SK-N-DZ (cell line): ENCODE data around the gene STAT1. TPM values are rescaled to one million over a fixed set of nuclear protein-coding genes. Genes with fewer than 3 reads are reported as not detected.
A peak's percentile ranks its signal among the peaks of the same experiment; 100 is the strongest.

Experiments used
- DNase-seq: peaks from one replicate; pipeline ENCODE4 v3.0.0-alpha.2; 2015; ENCODE audit warnings: low spot score
- polyA plus RNA-seq, 2 experiments: library from polyadenylated mRNA; depleted of rRNA; stranded (reverse); fragments of >200 nt; gene quantifications; 2 replicates each; pipeline ENCODE4 v1.2.3, GENCODE V29; 2014

STAT1 gene
- polyA plus RNA-seq (2014; cell fraction: cytosol; rRNA removed) = 16.8 and 18.2 TPM in 2 replicates
- 7.2 and 9.4 TPM in 2 replicates for polyA plus RNA-seq (2014; cell fraction: nucleus; rRNA removed)

DNA sequence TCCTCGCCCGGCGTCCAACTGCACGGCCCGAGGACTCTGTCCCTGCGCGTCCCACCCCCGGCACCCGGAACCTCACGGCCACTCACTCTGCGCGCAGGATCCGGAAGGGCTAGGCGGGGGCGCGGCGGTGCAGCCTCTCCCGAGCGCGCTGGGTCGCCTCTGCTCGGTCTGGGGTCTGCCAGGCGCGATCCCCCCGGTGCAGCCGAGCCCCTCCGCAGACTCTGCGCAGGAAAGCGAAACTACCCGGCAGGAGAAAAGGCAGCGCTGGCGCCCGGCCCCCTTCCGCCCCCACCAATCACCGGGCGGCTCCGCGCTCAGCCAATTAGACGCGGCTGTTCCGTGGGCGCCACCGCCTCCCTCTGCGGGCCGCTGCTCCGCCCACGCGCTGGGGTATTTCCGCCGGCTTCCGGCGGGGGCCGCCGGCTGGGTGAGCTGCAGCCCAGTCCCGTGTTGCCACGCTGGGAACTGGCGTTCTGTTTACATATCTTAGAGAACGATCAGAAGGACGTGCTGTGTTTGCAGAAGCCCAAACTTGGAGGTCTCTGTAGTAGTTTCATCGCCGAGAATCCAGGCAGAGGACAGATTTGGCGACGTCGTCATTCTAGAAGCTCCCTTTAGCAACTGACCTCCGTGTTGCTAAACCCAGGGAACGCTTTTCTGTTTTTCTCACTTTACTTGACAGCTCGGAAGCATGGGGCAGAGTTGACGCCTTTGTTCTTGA, at the start of gene STAT1:
STAT1 (minus strand) TSS at position 240 of the 721 bp plus-strand sequence. CDS start 4,168 bp downstream, outside the sequence.
- DNase-seq = peak; percentile 88

- DNase-seq = no peak
Measured at GRCh38 chr2:191063584-191063983, 49.6 kb upstream of the STAT1 start.

DNA sequence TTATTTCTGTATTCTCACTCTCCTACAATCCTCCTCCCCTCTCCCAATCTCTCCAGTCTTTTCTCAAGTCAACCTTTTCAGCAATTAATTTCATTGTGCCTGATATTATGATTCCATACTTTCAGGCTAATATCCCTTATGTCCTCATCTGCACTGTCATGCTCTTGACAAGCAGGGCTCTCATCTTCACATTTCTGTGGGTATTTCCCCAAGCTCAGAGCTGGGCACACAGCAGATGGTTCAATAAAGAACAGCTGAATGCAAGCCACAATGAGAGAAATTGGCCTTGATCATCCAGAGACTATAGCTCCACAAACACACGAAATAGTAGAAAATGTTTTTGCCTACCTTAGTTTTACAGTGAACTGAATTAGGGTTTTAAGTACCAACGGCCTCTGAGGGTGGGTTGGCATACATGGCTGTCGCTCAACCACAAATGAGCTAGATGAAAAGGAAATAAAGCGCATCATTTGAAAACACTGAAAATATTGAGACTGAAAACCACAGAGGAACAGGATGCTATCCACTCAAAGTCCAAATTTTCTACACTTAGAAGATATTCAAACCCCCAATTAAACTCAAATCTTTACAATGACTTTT, 47.5 kb upstream of the STAT1 start:
- DNase-seq = no peak

GRCh38 chr2:191059308-191059707, 45.3 kb upstream of the STAT1 start:
- no peak for DNase-seq

- DNase-seq = no peak
Measured at GRCh38 chr2:191056228-191056627, 42.3 kb upstream of the STAT1 start.

GRCh38 chr2:191053256-191053655, 39.3 kb upstream of the STAT1 start:
- no peak for DNase-seq

- DNase-seq = peak; percentile 47
Measured at GRCh38 chr2:191051825-191052778, 38.1 kb upstream of the STAT1 start.

GRCh38 chr2:191051177-191051576, 37.2 kb upstream of the STAT1 start:
- no peak for DNase-seq

DNA sequence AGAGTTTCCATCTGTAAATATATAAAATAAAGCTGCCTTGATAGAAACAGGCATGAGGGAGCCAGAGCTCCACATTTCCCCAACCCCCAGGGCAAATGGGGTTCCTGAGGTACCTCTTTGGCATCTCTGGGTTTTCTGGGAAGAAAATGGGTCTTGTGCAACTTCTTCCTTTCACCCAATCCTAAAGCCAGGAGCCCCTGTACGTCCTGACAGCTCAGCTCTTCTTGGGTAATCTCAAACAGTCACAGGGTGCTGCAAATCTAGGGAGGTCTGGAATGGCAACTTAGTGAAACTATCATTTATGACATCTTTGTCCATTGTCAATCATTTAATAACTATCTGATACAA, 36.6 kb upstream of the STAT1 start:
- no peak for DNase-seq

GRCh38 chr2:191049728-191050639, 36.0 kb upstream of the STAT1 start:
- no peak for DNase-seq

GRCh38 chr2:191048073-191048472, 34.1 kb upstream of the STAT1 start:
- DNase-seq = no peak

DNA sequence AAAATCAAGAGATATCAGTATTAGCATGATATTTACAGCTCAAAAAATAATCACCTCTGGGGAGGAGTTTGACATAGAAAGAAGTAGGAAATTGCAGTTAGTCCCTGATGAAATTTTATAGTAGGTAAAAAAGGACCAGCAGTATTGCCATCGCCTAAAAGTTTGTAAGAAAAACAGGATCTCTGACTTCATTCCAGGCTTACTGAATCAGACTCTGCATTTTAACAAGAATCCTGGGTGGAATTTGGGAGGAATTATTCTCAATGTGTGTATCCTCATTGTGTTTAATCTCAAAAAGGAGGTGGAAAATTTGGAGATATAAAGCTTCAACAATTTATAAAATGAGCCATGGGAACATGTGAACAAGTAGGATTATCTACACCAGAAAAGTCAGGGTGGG, 31.2 kb upstream of the STAT1 start:
- no peak for DNase-seq

- no peak for DNase-seq
Measured at GRCh38 chr2:191043438-191043837, 29.5 kb upstream of the STAT1 start.

DNA sequence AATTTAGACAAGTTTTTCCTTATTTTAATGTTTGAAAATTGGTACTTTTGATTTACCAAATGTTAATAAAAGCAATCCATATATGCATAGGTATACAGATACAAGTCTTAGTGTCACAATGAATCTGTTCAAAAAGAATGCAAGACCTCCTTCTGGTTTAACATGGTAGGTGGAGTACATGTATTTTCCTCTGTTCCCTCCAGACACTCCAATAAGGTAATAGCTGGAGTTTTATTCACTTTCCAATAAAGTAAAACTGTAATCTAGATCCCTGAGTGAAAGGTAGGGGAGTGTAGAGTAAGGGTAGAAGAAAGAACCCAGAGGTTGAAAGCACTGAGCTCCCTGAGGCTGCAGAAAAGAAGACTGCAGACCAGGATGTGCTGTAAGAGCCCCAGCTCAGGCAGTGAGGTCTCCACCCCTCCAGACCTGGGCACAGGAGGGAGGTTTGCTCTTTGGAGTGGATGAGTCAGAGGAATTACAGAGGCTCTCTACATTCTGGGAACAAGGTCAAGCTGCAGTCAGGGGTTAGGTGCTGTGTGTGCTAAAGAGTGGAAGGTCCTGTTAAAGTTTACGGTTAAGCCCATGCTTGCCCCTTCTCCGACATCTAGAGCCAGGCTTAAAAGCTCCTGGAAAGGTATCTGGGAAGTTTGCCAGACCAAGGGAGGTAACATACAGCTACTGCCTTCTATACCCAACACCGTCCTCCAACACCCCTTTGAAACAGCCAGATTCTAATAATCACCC, 27.6 kb upstream of the STAT1 start:
- DNase-seq = no peak

- DNase-seq = no peak
Measured at GRCh38 chr2:191039616-191040015, 25.6 kb upstream of the STAT1 start.

DNA sequence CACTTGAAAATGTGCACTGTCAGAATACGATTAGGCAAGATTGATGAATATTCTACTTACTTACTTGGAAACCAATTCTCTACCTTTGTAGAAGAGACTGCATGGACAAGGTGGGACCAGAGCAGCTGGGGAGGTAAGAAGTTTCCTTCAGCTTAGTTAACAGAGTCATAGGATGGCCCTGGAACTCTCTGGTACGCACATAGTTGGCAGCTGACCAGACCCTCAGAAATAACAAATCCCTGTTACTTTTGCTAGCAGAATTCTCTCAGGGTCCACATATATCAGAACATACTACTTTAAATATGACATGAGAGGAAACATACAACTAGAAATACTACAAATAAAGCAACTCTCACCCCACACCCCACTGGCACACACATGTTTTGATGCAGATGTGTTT, 24.8 kb upstream of the STAT1 start:
- no peak for DNase-seq

DNA sequence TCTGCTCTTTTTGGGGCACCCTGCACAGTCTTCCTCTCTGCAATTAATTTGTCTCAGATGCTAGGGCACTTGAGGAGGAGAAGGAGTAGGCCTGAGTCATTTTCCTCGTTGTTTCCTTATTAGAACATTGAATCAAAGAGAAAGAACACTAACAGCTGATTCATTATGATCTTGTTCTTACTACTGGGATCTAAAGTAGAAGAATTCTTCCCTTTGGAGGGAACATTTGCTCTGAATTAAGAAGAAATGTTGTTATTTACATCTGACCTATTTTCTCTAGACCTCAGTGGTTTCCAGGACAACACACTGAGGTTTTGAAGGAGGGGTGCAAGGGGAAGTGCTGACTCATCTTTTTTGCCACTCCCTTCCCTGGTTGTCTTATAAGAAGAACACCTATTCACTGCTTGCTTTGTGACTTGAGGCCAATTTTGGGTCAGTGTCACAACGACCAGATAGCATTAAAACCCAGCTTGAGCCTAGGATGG, 24.3 kb upstream of the STAT1 start:
- DNase-seq = no peak

DNA sequence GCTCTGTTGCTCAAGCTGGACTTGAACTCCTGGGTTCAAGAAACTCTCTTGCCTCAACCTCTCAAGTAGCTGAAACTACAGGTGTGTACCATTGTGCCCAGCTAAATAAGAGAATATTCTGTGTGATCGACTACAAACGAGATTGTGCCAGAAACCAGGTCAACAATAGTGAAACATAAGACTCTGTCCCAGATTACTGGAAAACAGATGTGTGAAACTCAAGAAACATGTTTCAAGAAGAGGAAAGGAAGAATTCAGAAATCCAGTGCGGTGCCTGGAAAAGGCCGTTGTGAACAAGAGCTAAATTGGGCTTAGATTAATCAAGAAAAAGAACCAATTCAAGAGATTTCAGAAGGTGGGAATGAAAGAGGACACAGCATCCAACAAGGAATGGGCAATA, 23.4 kb upstream of the STAT1 start:
- DNase-seq = no peak

- no peak for DNase-seq
Measured at GRCh38 chr2:191036363-191036762, 22.4 kb upstream of the STAT1 start.
